Fibroblast of pulmonary artery (primary cell): ENCODE data around the gene ANKRD40.
A peak's percentile ranks its signal among the peaks of the same experiment; 100 is the strongest.

Source experiments
- DNase-seq: peaks from one replicate; pipeline ENCODE4 v3.0.0-alpha.2; 2010; ENCODE audit warnings: low read depth
- H3K4me3 ChIP-seq: replicated peaks from 2 replicates; pipeline ENCODE4 v1.5.1; 2011; ENCODE audit warnings: low read depth, mild to moderate bottlenecking, control low read depth, low read length, moderate library complexity
- TF ChIP-seq, protein P1 (sequence below): IDR thresholded peaks from 2 replicates; pipeline ENCODE4 v1.5.1; 2011; ENCODE audit warnings: mild to moderate bottlenecking, control low read depth, low read length, inconsistent platforms; ENCODE audit errors: missing control alignments

Gene ANKRD40

DNA sequence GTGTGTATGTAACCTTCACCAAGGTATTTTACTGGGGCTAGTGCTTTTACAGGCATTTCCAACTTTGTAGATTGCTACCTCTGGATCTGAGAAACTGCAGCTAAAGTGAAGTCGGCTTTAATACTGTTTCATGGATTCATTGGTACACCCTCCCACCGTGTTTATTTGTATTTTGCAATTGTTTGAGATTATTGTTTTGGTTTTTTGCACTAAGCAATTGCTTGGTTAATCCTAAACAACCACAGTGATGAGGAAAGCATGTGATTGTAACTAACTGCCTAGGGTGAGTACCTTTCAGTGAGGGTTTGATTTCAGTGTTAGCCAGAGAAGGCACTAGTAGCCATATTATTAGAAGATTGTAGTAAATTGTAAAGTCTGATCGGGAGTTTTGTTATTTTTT, 15.0 kb upstream of the ANKRD40 start:
- TF ChIP-seq, protein P1, sequence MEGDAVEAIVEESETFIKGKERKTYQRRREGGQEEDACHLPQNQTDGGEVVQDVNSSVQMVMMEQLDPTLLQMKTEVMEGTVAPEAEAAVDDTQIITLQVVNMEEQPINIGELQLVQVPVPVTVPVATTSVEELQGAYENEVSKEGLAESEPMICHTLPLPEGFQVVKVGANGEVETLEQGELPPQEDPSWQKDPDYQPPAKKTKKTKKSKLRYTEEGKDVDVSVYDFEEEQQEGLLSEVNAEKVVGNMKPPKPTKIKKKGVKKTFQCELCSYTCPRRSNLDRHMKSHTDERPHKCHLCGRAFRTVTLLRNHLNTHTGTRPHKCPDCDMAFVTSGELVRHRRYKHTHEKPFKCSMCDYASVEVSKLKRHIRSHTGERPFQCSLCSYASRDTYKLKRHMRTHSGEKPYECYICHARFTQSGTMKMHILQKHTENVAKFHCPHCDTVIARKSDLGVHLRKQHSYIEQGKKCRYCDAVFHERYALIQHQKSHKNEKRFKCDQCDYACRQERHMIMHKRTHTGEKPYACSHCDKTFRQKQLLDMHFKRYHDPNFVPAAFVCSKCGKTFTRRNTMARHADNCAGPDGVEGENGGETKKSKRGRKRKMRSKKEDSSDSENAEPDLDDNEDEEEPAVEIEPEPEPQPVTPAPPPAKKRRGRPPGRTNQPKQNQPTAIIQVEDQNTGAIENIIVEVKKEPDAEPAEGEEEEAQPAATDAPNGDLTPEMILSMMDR = no peak
- no peak for DNase-seq
- no peak overlapping the region for H3K4me3 ChIP-seq

DNA sequence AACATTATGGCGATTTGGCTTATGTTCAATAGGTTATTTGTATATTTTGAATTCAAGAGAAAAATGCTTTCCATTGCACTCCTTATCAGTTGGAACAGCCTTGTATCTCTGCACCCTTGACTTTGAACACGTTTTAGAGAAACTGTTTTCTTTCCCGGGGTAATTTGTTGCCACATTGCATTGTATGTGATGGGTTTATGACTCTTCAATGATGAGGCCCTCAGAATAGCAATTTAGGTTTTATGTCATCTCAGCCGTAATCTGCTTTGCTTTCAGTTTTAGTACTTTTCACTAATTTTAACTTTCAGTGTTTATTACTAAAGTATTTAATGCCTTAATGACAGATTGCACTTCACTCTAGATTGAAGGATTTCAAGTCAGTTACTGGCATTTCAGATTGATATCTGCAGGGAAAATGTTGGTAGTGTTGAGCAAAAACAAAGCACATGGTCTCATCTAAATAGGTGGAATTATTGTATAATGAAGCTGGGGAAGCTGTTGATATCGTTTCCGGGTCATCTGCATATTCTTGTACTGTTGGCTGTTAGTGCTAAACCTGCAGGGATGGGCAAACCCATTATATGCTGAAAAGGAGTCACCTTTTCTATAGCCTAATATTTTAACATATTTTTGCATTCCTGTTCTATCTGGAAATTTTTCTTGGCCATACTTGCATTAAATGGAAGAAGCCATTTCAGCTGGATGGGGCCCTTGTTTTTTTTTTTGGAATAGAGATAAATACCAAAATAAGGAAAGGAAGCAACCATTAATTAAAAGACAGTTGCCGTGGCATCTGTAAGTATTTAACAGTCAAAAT, 13.7 kb upstream of the ANKRD40 start:
- H3K4me3 ChIP-seq = peak overlapping the region; percentile 71
- no peak for DNase-seq
- TF ChIP-seq, protein P1 = no peak

DNA sequence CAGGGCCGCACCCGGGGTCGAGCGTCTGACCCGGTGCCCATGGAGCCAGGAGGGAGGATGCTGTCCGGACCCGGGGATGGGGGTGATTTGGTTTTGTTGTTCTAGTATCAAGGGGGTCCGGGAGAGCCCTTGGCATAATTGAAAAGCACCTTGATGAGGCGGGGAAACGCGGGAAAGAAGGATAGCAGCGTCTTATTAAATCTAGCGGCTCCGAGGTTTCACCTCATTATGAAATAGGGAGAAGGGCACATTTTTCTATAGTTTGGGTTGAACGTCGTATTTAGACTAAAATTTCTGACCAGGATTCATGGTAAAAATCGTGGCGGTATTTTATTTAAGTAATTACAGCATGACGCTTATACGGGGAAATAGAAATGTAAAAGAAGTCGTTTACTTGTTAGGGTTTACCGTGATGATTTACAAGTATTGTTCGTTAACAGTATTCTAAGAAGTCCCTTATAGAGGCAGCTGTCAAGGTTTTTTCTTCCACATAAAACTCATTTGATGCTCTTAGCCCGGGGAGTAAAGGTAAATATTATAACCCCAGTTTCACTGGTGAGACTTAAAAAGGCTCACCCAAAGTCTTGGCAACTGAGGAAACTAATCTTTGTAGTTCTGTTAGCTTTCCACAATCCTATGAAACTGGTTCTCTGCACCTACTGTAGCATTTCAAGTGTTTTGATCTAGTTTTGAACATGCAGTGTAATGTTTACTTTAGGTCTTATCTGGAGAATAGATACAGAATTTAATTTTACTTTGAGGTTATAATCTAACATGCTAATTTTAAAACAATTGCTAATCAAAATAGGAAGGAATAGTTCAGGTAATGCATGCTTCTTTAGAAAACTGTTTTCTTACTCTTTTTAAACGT, 12.4 kb upstream of the ANKRD40 start:
- TF ChIP-seq, protein P1 = no peak
- peak overlapping the region; percentile 71 for H3K4me3 ChIP-seq
- no peak for DNase-seq

DNA sequence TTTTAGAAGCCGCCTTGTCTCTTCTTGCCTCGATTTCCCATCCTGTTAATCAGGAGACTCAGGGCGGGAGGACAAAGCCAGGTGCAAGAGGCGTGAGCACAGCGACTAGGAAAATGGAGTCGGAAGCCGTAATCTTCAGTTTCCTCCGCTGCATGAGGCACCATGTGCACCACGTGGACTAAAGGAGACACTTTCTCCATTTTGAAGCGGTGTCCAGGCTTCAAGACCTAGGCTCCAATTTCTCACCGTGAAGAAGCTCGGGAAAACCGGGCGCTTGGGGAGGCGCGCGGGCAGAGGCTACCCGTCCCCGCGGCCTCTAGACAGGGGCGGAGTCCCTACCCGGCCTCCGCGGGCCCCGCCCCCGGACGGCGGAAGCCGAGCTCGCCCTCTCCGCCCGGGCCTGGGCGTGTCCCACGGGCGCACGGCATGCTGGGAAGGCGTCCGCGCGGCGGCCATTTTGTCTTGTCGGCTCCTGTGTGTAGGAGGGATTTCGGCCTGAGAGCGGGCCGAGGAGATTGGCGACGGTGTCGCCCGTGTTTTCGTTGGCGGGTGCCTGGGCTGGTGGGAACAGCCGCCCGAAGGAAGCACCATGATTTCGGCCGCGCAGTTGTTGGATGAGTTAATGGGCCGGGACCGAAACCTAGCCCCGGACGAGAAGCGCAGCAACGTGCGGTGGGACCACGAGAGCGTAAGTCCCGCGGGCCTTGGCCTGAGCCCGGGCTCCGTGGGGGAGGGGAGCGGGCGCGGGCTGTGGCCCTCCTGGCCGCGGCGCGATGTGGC, 11.6 kb upstream of the ANKRD40 start, which contains the start of gene LUC7L3:
Gene LUC7L3, plus strand, starts transcription at position 460 of the 780 bp plus-strand sequence. Its CDS starts 130 bp downstream, at position 590.
- TF ChIP-seq, protein P1 = no peak
- DNase-seq = peak; percentile 95
- H3K4me3 ChIP-seq = peak within 1 kb of the TSS; percentile 71

DNA sequence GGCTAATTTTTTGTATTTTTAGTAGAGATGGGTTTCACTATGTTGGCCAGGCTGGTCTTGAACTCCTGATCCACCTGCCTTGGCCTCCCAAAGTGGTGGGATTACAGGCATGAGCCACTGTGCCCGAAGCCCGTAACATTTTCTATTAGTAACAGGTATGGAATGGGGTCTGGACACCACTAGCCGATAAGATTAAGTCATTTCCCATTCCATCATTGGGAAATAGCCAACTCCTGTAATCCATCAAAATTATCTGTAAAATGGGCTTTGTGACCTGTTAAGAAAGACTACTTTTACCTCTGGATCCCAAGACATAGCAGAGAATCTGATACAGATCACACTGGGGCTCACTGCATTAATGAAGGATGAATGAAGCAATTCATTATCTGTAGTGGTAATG, 7.8 kb upstream of the ANKRD40 start:
- no peak overlapping the region for H3K4me3 ChIP-seq
- no peak for DNase-seq
- TF ChIP-seq, protein P1 = no peak

DNA sequence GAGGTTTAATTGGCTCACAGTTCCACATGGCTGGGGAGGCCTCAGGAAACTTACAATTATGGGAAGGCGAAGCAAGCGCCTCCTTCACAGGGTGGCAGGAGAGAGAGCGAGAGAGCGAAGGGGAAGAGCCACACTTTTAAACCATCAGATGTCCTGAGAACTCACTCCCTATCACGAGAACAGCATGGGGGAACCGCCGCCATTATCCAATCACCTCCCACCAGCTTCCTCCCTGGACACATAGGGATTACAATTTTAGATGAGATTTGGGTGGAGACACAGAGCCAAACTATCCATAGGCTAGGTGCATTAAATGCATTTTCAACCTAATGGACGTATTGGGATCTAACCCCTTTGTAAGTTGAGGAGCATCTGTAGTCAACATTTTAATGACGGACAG, 4.9 kb upstream of the ANKRD40 start:
- TF ChIP-seq, protein P1 = no peak
- H3K4me3 ChIP-seq = no peak overlapping the region

More for the DNA sequence above, 4.9 kb upstream of the ANKRD40 start:
- no peak for DNase-seq
